Endothelial cell of umbilical vein (primary cell): Measurements from ENCODE around the gene DET1. TPM values are rescaled to one million over a fixed set of nuclear protein-coding genes. Genes with fewer than 3 reads are reported as not detected.

Source experiments
- BruUV-seq: library from RNA; stranded (reverse); fragments of 400-500 nt; replicated peaks from 2 replicates; lab custom pipeline; 2021; lab: Mats Ljungman, UMichigan
- CTCF ChIA-PET: fragments of 300-600, 350-600 bp; sonication (Branson Sonifier 250); formaldehyde crosslinking; loops from one replicate; lab custom pipeline; 2021; ENCODE audit warnings: antibody characterized with exemption, inconsistent platforms; lab: Charles Lee
- POLR2A ChIA-PET: fragments of 300-600, 350-600 bp; sonication (Branson Sonifier 250); formaldehyde crosslinking; loops from one replicate; lab custom pipeline; 2021; ENCODE audit warnings: antibody characterized with exemption, inconsistent platforms; lab: Charles Lee
- DNase-seq: peaks from one replicate; pipeline ENCODE4 v3.0.0-alpha.2; 2011; ENCODE audit warnings: low read depth, low spot score
- FAIRE-seq: peaks from 2 replicates; lab custom pipeline; 2011; peaks lifted over from hg19 to GRCh38; lab: Jason Lieb, UNC
- H2AFZ ChIP-seq: 2 replicates; pipeline ENCODE4 v1.6.0; 2012; ENCODE audit warnings: low read depth, low read length, control low read depth, inconsistent platforms
- H3K27ac ChIP-seq: 2 replicates; pipeline ENCODE4 v1.5.1; 2011; ENCODE audit warnings: low read depth, mild to moderate bottlenecking, control low read depth, low read length, moderate library complexity; ENCODE audit not compliant: insufficient read depth
- H3K27me3 ChIP-seq, 2 experiments: 2 replicates each; pipeline versions ENCODE4 v1.6.0 to v1.6.1; 2011; ENCODE audit warnings: low read length in 2 of 2, mixed read lengths in 1 of 2; ENCODE audit not compliant: control insufficient read depth in 2 of 2, insufficient read depth in 2 of 2
- H3K36me3 ChIP-seq, 2 experiments: 2 replicates in 1 of 2; 3 replicates in 1 of 2; pipeline ENCODE4 v1.5.1; 2011; ENCODE audit warnings: low read length in 2 of 2, mild to moderate bottlenecking in 1 of 2, moderate library complexity in 1 of 2; ENCODE audit not compliant: control insufficient read depth in 2 of 2, insufficient read depth in 2 of 2; ENCODE audit errors: extremely low read depth in 1 of 2
- H3K4me1 ChIP-seq: 3 replicates; pipeline ENCODE4 v1.5.1; 2011; ENCODE audit warnings: mild to moderate bottlenecking, low read length; ENCODE audit not compliant: control insufficient read depth, insufficient read depth; ENCODE audit errors: extremely low read depth
- H3K4me2 ChIP-seq: 2 replicates; pipeline ENCODE4 v1.6.1; 2011; ENCODE audit warnings: low read length, control low read depth, mixed read lengths; ENCODE audit not compliant: insufficient read depth
- H3K4me3 ChIP-seq, 3 experiments: fragments of 200-600 bp in 1 of 3; sonication (generic), shearing (Covaris generic) in 1 of 3; replicated peaks in 1 of 3; 2 replicates each; pipeline ENCODE4 v1.5.1; 2011 to 2016; ENCODE audit warnings: control low read depth in 3 of 3, low read length in 3 of 3, mild to moderate bottlenecking in 2 of 3, inconsistent platforms in 1 of 3, low read depth in 1 of 3, moderate library complexity in 1 of 3; ENCODE audit not compliant: insufficient read depth in 1 of 3
- H3K79me2 ChIP-seq: 2 replicates; pipeline ENCODE4 v1.6.0; 2012; ENCODE audit warnings: low read length, inconsistent platforms; ENCODE audit not compliant: control insufficient read depth, insufficient read depth
- H3K9ac ChIP-seq: replicated peaks from 2 replicates; pipeline ENCODE3; 2011; ENCODE audit warnings: low read length, control low read depth; ENCODE audit not compliant: insufficient read depth; ENCODE audit errors: extremely low read depth
- H3K9me1 ChIP-seq: replicated peaks from 3 replicates; pipeline ENCODE4 v1.6.0; 2011; ENCODE audit warnings: mild to moderate bottlenecking, low read length; ENCODE audit not compliant: control insufficient read depth, insufficient read depth; ENCODE audit errors: extremely low read depth
- H3K9me3 ChIP-seq: replicated peaks from 2 replicates; pipeline ENCODE4 v1.5.1; 2012; ENCODE audit warnings: low read length, inconsistent platforms; ENCODE audit not compliant: control insufficient read depth, insufficient read depth
- H4K20me1 ChIP-seq: replicated peaks from 2 replicates; pipeline ENCODE3; 2011; ENCODE audit warnings: mild to moderate bottlenecking, low read length; ENCODE audit not compliant: control insufficient read depth, insufficient read depth; ENCODE audit errors: extremely low read depth
- CTCF ChIP-seq, 2 donors: IDR thresholded peaks; 1 replicate in 1 of 2; 2 replicates in 1 of 2; pipeline ENCODE4 v1.5.1; 2011; ENCODE audit warnings: low read length in 2 of 2, mild to moderate bottlenecking in 2 of 2, moderate library complexity in 2 of 2, control low read depth in 1 of 2, inconsistent platforms in 1 of 2, low read depth in 1 of 2; ENCODE audit not compliant: insufficient read depth in 1 of 2; ENCODE audit errors: extremely low read depth in 1 of 2
- EZH2 ChIP-seq: IDR thresholded peaks from 2 replicates; pipeline ENCODE4 v1.6.1; 2012; ENCODE audit warnings: borderline replicate concordance, low read depth, mild to moderate bottlenecking, moderate library complexity, low read length, inconsistent platforms; ENCODE audit not compliant: severe bottlenecking
- FOS ChIP-seq: IDR thresholded peaks from 2 replicates; pipeline ENCODE4 v1.6.1; 2011; ENCODE audit warnings: mild to moderate bottlenecking, low read length, moderate library complexity, borderline replicate concordance; ENCODE audit not compliant: insufficient read depth
- GATA2 ChIP-seq: IDR thresholded peaks from 2 replicates; pipeline ENCODE4 v1.7.0; 2011; ENCODE audit warnings: low read depth, mild to moderate bottlenecking, moderate library complexity, mixed read lengths, low read length; ENCODE audit not compliant: insufficient read length, insufficient read depth
- JUN ChIP-seq: IDR thresholded peaks from 2 replicates; pipeline ENCODE4 v1.6.1; 2011; ENCODE audit warnings: borderline replicate concordance, low read depth; ENCODE audit not compliant: insufficient read length, insufficient read depth
- MAX ChIP-seq: IDR thresholded peaks from 2 replicates; pipeline ENCODE4 v1.6.1; 2011; ENCODE audit not compliant: insufficient read depth, insufficient read length
- MYC ChIP-seq: IDR thresholded peaks from one replicate; pipeline ENCODE4 v1.6.1; 2011; ENCODE audit warnings: mild to moderate bottlenecking, low read depth, low read length
- POLR2A ChIP-seq: IDR thresholded peaks from 2 replicates; pipeline ENCODE4 v1.6.1; 2012; ENCODE audit warnings: low read depth, mild to moderate bottlenecking, control low read depth, low read length
- POLR2AphosphoS5 ChIP-seq: IDR thresholded peaks from 2 replicates; pipeline ENCODE4 v1.6.1; 2012; ENCODE audit warnings: low read depth, mild to moderate bottlenecking, control low read depth, low read length, moderate library complexity; ENCODE audit not compliant: insufficient read depth
- dilution Hi-C: fragments of 300-500 bp; cut with MboI; formaldehyde crosslinking; loops from one replicate; pipeline ENCODE4 v1.15.0; 2019; ENCODE audit warnings: low sequenced_read_pairs; ENCODE audit not compliant: extremely low pct_ligation_motif_present
- intact Hi-C: fragments of 100-400 bp; cut with micrococcal nuclease; formaldehyde crosslinking; loops from one replicate; pipeline ENCODE4 v1.10.0; 2022
- polyA plus RNA-seq, 4 experiments: library from polyadenylated mRNA; depleted of rRNA in 3 of 4; stranded (reverse) in 3 of 4; unstranded in 1 of 4; fragments of >200 nt; gene quantifications; 2 replicates each; pipeline versions ENCODE4 v1.2.1 to v1.2.3, GENCODE V29; 2011 to 2012; ENCODE audit warnings: missing spikeins in 1 of 4
- total RNA-seq: library from RNA; stranded (reverse); gene quantifications from 2 replicates; pipeline ENCODE4 v1.2.3, GENCODE V29; 2021

The DET1 gene
- total and polyA plus RNA-seq, 2 donors (not counting 3 experiments of a cell fraction or from before 2014, with no cell fraction given), result 5.2 to 5.6 TPM

- no peaks in the 10 kb centered on the region for H3K4me1 ChIP-seq
- intact Hi-C loops (no loop called here), dilution Hi-C loops (no loop called here)
- no peak overlapping the region for H2AFZ ChIP-seq
- no peak overlapping the region for H3K9ac ChIP-seq
- no peak for FAIRE-seq
- no peak overlapping the region for H3K4me3 ChIP-seq
- no peaks in the 10 kb centered on the region for H4K20me1 ChIP-seq
- no TSS peak for BruUV-seq
- H3K36me3 ChIP-seq, result no peaks in the 10 kb centered on the region
- H3K9me3 ChIP-seq, result no peaks in the 10 kb centered on the region
- ChIA-PET POLR2A (no interaction called here), CTCF (no interaction called here)
- no peaks in the 10 kb centered on the region for H3K9me1 ChIP-seq
- no peak overlapping the region for H3K27ac ChIP-seq
- TF ChIP-seq POLR2A (no peak), GATA2 (no peak), POLR2AphosphoS5 (no peak), MAX (no peak), FOS (no peak), CTCF (IDR thresholded peaks at IDR 0.05; ENCODE audit: extremely low read depth in 1 of 2, insufficient read depth in 1 of 2, low read depth in 1 of 2, low read length in 2 of 2) (no peak), MYC (no peak), EZH2 (no peak), JUN (no peak)
- DNase-seq, result no peak
- no peaks in the 10 kb centered on the region for H3K27me3 ChIP-seq
- no peaks in the 10 kb centered on the region for H3K79me2 ChIP-seq
- H3K4me2 ChIP-seq, result no peak overlapping the region
These were observed 22.1 kb upstream of the DET1 start for GRCh38 chr15:88568589-88568988.
